ENCODE results near the gene DACT1. TPM values are rescaled to one million over a fixed set of nuclear protein-coding genes. Genes with fewer than 3 reads are reported as not detected.
"Not testable (repeated sequence)": the region's sequence is repeated elsewhere in the genome, so short reads cannot be mapped to it uniquely, and the experiment has no call there.

The DACT1 gene, protein sequence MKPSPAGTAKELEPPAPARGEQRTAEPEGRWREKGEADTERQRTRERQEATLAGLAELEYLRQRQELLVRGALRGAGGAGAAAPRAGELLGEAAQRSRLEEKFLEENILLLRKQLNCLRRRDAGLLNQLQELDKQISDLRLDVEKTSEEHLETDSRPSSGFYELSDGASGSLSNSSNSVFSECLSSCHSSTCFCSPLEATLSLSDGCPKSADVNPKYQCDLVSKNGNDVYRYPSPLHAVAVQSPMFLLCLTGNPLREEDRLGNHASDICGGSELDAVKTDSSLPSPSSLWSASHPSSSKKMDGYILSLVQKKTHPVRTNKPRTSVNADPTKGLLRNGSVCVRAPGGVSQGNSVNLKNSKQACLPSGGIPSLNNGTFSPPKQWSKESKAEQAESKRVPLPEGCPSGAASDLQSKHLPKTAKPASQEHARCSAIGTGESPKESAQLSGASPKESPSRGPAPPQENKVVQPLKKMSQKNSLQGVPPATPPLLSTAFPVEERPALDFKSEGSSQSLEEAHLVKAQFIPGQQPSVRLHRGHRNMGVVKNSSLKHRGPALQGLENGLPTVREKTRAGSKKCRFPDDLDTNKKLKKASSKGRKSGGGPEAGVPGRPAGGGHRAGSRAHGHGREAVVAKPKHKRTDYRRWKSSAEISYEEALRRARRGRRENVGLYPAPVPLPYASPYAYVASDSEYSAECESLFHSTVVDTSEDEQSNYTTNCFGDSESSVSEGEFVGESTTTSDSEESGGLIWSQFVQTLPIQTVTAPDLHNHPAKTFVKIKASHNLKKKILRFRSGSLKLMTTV
- total RNA-seq (10.2 and 22.6 TPM in 2 replicates), polyA plus RNA-seq (8.8 and 10.6 TPM in 2 replicates), polyA minus RNA-seq (ENCODE audit: low replicate concordance) (8.1 and 16.3 TPM in 2 replicates)
- 6.2 and 7.6 TPM in 2 replicates for polyA plus RNA-seq (2012)

GRCh38 chr14:58637391-58638230, at the start of gene DACT1:
DACT1 (plus strand) TSS chr14:58637962; CDS start chr14:58638203, 241 bp downstream.
- Histone ChIP-seq H4K20me1 (ENCODE audit: control insufficient read depth, extremely low read depth, insufficient read depth, low read length) (no peaks in the 10 kb centered on the region), H3K27ac (ENCODE audit: insufficient read depth, low read length) (peak within 1 kb of the TSS; percentile 73)
- no peak for TF ChIP-seq EZH2 (IDR thresholded peaks at IDR 0.05; ENCODE audit: low read length, missing control alignments)
- no peak for TF ChIP-seq CTCF (conservative IDR thresholded peaks at IDR 0.05 in 1 of 2, IDR thresholded peaks at IDR 0.05 in 1 of 2; ENCODE audit: low read depth in 1 of 2, low read length in 2 of 2)

DNA sequence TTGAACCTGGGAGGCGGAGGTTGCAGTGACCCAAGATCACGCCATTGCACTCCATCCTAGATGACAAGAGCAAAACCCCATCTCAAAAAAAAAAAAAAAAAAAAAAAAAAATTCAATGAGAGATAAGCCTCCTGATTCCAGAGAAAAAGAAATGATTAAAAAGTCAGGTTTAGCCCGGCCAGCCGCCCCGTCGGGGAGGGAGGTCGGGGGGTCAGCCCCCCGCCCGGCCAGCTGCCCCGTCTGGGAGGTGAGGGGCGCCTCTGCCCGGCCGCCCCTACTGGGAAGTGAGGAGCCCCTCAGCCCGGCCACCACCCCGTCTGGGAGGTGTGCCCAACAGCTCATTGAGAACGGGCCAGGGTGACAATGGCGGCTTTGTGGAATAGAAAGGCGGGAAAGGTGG, 49.4 kb upstream of the DACT1 start:
- H2AFZ ChIP-seq (ENCODE audit: low read length); H3K27ac ChIP-seq (ENCODE audit: insufficient read depth, low read length); H3K9me3 ChIP-seq (ENCODE audit: control insufficient read depth, insufficient read depth, low read depth, low read length); H3K36me3 ChIP-seq (ENCODE audit: control insufficient read depth, insufficient read depth, low read length); H3K79me2 ChIP-seq (ENCODE audit: control insufficient read depth, insufficient read depth, low read length); H3K9ac ChIP-seq (ENCODE audit: insufficient read depth, low read length); H3K4me3 ChIP-seq (replicated peaks in 1 of 4; ENCODE audit: control extremely low read depth in 1 of 4, insufficient read depth in 1 of 4, low read depth in 3 of 4, low read length in 4 of 4); DNase-seq (ENCODE audit: low read depth in 2 of 2); H3K27me3 ChIP-seq (ENCODE audit: control insufficient read depth, insufficient read depth, low read length); H4K20me1 ChIP-seq (ENCODE audit: control insufficient read depth, extremely low read depth, insufficient read depth, low read length); H3K4me2 ChIP-seq (ENCODE audit: extremely low read depth, insufficient read depth, low read length): not testable (repeated sequence)
- H3K4me1 ChIP-seq (ENCODE audit: control insufficient read depth, extremely low read depth, insufficient read depth, low read length): peaks cover 15% of the 10 kb centered on the region

More at GRCh38 chr14:58637391-58638230, at the start of gene DACT1:
- Histone ChIP-seq H3K9me3 (ENCODE audit: control insufficient read depth, insufficient read depth, low read depth, low read length) (no peaks in the 10 kb centered on the region), H3K27me3 (ENCODE audit: control insufficient read depth, insufficient read depth, low read length) (no peaks in the 10 kb centered on the region), H3K36me3 (ENCODE audit: control insufficient read depth, insufficient read depth, low read length) (no peaks in the 10 kb centered on the region), H3K4me3 (replicated peaks in 1 of 4; ENCODE audit: control extremely low read depth in 1 of 4, insufficient read depth in 1 of 4, low read depth in 3 of 4, low read length in 4 of 4) (peak within 1 kb of the TSS; percentile 61 to 85 (median 81)), H2AFZ (ENCODE audit: low read length) (peak within 1 kb of the TSS; percentile 96), H3K4me1 (ENCODE audit: control insufficient read depth, extremely low read depth, insufficient read depth, low read length) (peaks cover 4% of the 10 kb centered on the region), H3K79me2 (ENCODE audit: control insufficient read depth, insufficient read depth, low read length) (no peaks in the 10 kb centered on the region), H3K4me2 (ENCODE audit: extremely low read depth, insufficient read depth, low read length) (peak within 1 kb of the TSS; percentile 93), H3K9ac (ENCODE audit: insufficient read depth, low read length) (peak within 1 kb of the TSS; percentile 79)
- peak; percentile 85 to 86 for DNase-seq (ENCODE audit: low read depth in 2 of 2)

- Histone ChIP-seq H3K27ac (ENCODE audit: insufficient read depth, low read length) (no peak overlapping the region), H3K36me3 (ENCODE audit: control insufficient read depth, insufficient read depth, low read length) (no peaks in the 10 kb centered on the region), H3K27me3 (ENCODE audit: control insufficient read depth, insufficient read depth, low read length) (no peaks in the 10 kb centered on the region), H3K79me2 (ENCODE audit: control insufficient read depth, insufficient read depth, low read length) (no peaks in the 10 kb centered on the region), H4K20me1 (ENCODE audit: control insufficient read depth, extremely low read depth, insufficient read depth, low read length) (no peaks in the 10 kb centered on the region), H3K9me3 (ENCODE audit: control insufficient read depth, insufficient read depth, low read depth, low read length) (no peaks in the 10 kb centered on the region), H3K9ac (ENCODE audit: insufficient read depth, low read length) (no peak overlapping the region), H3K4me3 (replicated peaks in 1 of 4; ENCODE audit: control extremely low read depth in 1 of 4, insufficient read depth in 1 of 4, low read depth in 3 of 4, low read length in 4 of 4) (no peak overlapping the region), H3K4me2 (ENCODE audit: extremely low read depth, insufficient read depth, low read length) (no peak overlapping the region), H2AFZ (ENCODE audit: low read length) (no peak overlapping the region), H3K4me1 (ENCODE audit: control insufficient read depth, extremely low read depth, insufficient read depth, low read length) (no peaks in the 10 kb centered on the region)
- no peak for DNase-seq (ENCODE audit: low read depth in 2 of 2)
- no peak for TF ChIP-seq EZH2 (IDR thresholded peaks at IDR 0.05; ENCODE audit: low read length, missing control alignments)
- no peak for TF ChIP-seq CTCF (conservative IDR thresholded peaks at IDR 0.05 in 1 of 2, IDR thresholded peaks at IDR 0.05 in 1 of 2; ENCODE audit: low read depth in 1 of 2, low read length in 2 of 2)
These were observed 43.8 kb upstream of the DACT1 start for GRCh38 chr14:58593977-58594376.

All from fibroblast of lung (primary cell).